Body of pancreas (tissue), 4 donors: Measurements from ENCODE around the gene FNTB.

Experiments
- POLR2A ChIP-seq, 3 donors: fragments of 450-650 bp; IDR thresholded peaks; one replicate each; pipeline ENCODE4 v1.6.1; 2016; ENCODE audit warnings: antibody characterized with exemption in 3 of 3, mild to moderate bottlenecking in 2 of 3
- TF ChIP-seq, protein P1 (sequence below), 7 experiments: fragments of 450-650 bp in 4 of 7; fragments of 200-600 bp in 3 of 7; sonication (generic) in 3 of 7; IDR thresholded peaks; one replicate each; pipeline ENCODE4 v1.5.1; 2016 to 2019; ENCODE audit warnings: antibody characterized with exemption in 7 of 7

DNA sequence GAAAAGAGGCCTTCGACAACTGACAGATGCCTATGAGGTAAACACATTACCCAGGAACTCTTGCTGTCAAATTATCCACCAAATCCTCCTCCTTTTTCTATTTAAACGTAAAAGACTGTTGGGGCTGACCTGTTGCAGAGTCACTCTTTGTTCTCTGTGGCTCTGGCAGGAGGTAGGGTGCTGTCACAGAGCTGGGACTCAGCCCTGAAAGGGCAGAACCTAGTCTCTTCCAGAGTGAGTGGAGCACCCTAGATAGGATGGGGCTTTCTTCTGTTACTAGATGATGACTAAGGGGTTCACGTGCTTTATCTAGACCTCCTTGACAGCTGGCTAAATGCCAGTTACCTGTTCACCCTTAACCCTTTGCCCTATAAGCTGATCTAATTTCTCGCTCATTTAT lies 25.7 kb downstream of the FNTB start:
- no peak for TF ChIP-seq POLR2A (IDR thresholded peaks at IDR 0.05)
- TF ChIP-seq, protein P1, sequence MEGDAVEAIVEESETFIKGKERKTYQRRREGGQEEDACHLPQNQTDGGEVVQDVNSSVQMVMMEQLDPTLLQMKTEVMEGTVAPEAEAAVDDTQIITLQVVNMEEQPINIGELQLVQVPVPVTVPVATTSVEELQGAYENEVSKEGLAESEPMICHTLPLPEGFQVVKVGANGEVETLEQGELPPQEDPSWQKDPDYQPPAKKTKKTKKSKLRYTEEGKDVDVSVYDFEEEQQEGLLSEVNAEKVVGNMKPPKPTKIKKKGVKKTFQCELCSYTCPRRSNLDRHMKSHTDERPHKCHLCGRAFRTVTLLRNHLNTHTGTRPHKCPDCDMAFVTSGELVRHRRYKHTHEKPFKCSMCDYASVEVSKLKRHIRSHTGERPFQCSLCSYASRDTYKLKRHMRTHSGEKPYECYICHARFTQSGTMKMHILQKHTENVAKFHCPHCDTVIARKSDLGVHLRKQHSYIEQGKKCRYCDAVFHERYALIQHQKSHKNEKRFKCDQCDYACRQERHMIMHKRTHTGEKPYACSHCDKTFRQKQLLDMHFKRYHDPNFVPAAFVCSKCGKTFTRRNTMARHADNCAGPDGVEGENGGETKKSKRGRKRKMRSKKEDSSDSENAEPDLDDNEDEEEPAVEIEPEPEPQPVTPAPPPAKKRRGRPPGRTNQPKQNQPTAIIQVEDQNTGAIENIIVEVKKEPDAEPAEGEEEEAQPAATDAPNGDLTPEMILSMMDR (IDR thresholded peaks at IDR 0.05) = no peak
